Hematopoietic multipotent progenitor cell treated with erythropoietin and hydrocortisone succinate and interleukin-3 and kit ligand, for 17 days (in vitro differentiated cells): ENCODE results near the gene TMPRSS4.

Experiments
- DNase-seq: peaks from one replicate; pipeline ENCODE4 v3.0.0-alpha.2; 2015; ENCODE audit warnings: low spot score

Gene TMPRSS4

DNA sequence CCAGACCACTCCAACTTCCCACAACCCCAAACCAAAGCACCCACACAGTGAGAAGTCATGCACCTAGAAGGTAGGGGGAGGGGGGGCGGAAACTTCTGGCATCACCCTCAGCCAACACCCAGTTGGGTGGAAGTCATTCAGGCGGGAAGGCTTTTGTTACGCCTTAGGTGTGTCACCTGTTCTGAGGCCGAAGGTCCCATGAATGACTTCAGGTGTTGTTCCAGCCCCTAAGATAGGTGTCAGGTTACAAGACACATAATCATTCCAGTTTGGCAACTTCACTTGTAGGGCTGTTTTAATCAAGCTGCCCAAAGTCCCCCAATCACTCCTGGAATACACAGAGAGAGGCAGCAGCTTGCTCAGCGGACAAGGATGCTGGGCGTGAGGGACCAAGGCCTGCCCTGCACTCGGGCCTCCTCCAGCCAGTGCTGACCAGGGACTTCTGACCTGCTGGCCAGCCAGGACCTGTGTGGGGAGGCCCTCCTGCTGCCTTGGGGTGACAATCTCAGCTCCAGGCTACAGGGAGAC lies at the start of gene TMPRSS4:
Gene TMPRSS4, plus strand, starts transcription at position 325 of the 528 bp plus-strand sequence. CDS start 225 bp downstream, outside the sequence.
- DNase-seq = no peak

DNA sequence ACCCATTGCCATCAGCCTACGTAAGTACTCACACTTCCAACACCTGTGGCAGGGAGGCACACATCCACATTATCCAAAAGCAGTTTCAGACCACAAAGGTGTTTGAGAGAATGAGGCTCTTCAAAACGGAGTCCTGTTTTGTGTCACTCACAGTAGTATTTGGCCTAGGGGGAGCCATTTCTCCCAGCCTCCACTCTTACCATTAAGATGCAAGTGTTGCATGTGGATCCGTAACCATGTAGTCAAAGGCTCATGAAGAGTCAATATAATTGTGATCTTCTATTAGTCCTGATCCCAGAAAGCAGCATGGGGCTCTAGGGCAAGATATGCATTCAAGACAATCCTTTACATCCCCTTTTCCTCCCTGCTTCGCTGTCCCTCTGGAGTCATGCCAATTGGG lies 49.2 kb upstream of the TMPRSS4 start:
- DNase-seq = no peak

DNA sequence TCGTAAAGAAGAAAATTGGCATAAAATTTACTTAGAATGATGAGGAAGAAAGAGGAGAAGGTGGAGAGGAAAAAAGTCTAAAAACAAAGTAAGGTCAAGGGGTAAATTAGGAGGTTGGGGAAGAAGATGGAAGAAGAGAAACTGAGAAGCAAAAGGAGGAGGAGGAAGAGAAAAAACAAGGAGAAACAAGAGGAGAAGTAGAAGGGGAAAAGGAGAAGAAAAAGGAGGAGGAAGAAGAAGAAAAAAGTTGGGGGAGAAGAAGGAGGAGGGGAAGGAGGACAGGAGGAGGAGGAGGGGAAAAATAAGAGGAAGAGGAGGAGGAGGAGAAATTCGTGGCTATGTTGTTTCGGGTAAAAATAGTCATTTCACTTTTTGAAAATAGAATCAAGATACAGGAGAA lies 48.3 kb upstream of the TMPRSS4 start:
- no peak for DNase-seq

DNA sequence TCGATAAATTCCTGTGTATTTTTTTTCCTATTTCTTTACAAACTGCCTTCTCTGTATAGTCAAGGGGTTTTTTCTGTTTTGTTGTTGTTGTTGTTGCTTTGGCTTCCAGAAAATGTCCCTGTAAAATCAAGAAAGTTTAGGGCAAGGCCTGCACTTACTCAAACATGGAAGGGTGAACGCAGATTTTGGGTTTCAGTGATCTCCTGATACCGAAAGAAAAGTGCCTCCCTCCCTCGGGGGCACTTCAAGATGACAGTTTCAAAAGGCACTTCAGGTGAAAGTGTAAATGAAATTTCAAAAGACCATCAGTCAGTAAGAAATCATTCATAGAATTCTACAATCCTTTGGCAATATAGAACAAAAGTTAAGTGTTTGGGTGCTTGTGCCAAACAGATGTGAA lies 43.4 kb upstream of the TMPRSS4 start:
- no peak for DNase-seq

- no peak for DNase-seq
Observed at GRCh38 chr11:118042141-118042540, 34.7 kb upstream of the TMPRSS4 start.

- DNase-seq = no peak
Observed at GRCh38 chr11:118042796-118043195, 34.1 kb upstream of the TMPRSS4 start.

GRCh38 chr11:118045191-118045590 lies 31.7 kb upstream of the TMPRSS4 start:
- no peak for DNase-seq

DNA sequence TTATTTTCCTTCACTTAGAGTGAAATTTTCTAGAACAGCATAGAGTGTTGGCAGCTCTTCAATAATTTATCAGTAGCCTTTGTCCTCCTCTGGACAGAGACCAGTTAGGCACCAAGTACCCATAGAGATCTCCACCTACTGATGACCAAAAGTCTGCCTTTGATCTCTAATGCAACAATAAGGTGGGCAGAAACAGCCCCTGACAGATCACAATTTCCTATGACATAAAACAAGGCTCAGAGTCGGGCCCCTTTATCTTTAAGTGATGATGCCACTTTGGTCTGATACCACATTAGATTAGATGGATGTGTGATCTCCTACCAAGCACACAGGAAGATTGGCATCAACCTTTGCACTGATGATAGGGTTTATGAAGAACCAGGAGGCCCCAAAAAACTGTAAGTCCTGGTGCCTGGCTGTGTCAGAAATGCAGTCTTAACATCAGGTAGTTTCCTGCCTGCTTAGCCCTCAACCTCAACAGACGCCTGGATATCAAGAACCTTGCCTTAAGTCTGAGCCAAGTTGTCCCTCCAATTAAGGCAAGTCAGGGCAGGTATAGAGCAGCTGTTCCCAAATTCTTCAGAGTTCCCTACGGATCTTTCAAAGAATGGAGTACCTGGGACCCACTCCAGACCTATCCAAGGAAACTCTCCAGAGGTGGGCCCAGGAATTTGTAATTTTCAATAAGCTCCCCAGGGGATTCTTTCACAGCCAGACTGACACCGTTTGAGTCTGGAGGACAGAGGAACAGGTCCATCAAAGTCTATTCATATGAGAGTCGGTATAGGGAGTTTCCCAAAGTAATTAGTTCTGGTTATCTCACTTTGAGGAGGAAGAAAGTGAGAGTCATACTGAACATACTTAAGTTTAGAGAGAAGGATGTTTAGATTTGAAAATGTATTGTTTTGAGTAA lies 30.6 kb upstream of the TMPRSS4 start:
- DNase-seq = no peak

DNA sequence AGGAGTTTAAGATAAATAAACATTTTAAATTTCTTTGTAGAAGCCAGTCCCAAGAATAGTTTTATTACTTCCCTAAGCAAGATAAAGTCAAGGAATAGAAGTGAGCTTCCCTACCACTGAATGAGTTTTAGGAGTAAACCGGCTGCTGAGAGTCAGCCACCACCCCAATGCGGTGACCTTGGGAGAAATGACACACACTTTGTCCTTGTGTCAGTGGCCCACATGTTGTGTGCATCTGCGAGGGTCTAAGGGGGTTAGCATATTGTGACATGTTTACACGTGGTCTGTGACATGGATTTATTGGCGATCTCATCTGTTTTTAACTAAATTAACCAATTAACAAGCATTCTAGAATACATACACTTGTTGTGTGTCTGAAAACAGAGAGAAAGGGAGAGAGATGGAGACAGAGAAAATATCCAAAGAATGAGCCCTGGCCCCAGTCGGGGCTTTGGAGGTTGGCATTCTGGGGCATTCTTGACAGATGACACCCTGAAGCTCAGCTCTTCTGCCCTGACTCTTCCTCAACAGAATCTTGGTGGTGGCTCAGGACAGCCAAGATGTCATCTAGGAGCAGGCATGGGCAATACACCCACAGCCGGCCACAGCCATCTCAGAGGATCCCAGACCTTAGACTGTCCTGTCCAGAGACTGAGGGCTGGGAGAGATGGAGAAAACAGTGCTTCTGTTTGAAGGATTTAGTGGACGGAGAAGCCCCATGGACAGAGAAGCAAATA lies 29.7 kb upstream of the TMPRSS4 start:
- DNase-seq = no peak

GRCh38 chr11:118047749-118048148 lies 29.1 kb upstream of the TMPRSS4 start:
- DNase-seq = no peak

GRCh38 chr11:118048472-118049370 lies 28.2 kb upstream of the TMPRSS4 start:
- DNase-seq = no peak

GRCh38 chr11:118049771-118050170 lies 27.1 kb upstream of the TMPRSS4 start:
- no peak for DNase-seq

DNA sequence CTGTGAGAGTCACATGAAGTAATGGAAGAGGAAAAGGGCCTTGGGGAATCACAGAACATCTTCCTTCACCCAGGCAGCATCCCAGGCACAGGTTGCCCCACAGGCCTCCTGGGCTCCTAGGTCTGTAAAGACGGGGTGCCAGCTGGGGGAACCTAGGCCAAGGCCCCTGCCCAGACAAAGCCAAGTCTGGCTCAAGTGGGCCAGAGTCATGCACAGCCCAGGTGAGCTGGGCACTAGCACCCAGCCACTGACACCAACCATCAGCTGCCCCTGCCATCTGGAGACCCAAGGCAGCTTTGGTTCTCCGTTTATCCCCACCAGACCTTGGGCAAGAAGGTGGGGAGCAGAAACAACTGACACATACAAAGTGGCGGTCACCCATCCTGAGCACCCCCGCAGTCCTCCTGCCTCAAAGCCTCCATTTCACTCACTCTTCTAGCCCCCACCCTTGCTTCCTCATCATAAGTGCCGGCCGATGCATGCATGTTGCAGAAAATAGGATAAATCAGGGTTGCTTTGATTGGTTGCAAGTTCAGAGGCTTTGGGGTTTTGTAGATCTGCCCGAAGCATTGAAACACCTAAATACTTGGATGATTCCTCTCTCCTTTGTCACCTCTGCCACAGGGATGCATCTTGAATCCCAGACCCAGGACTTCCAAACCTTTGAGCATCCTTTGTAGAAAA lies 26.5 kb upstream of the TMPRSS4 start:
- no peak for DNase-seq

DNA sequence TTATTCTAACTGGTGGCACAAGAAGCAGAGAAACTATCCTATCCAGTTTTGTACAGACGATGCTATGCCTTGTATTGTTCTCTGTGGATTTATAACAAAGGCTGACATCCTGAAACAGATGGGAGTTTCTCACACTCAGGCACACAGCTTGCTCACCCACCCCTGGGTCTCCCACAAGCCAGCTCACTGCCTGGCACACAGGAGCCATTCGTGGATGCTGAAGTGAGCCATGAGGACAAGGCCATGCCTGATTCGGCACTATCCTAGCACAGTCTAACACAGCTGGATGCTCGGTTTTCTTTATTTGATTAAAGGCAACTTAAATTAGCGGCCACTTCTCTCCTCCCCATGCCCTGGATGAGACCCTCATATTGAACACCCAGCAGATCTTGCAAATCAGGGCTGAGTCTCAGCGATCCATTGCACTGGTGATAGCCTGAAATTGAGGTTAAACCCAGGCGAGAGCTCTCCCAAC lies 25.7 kb upstream of the TMPRSS4 start:
- DNase-seq = no peak

GRCh38 chr11:118051611-118052461 lies 25.0 kb upstream of the TMPRSS4 start:
- no peak for DNase-seq

GRCh38 chr11:118052581-118053206 lies 24.2 kb upstream of the TMPRSS4 start:
- no peak for DNase-seq

DNA sequence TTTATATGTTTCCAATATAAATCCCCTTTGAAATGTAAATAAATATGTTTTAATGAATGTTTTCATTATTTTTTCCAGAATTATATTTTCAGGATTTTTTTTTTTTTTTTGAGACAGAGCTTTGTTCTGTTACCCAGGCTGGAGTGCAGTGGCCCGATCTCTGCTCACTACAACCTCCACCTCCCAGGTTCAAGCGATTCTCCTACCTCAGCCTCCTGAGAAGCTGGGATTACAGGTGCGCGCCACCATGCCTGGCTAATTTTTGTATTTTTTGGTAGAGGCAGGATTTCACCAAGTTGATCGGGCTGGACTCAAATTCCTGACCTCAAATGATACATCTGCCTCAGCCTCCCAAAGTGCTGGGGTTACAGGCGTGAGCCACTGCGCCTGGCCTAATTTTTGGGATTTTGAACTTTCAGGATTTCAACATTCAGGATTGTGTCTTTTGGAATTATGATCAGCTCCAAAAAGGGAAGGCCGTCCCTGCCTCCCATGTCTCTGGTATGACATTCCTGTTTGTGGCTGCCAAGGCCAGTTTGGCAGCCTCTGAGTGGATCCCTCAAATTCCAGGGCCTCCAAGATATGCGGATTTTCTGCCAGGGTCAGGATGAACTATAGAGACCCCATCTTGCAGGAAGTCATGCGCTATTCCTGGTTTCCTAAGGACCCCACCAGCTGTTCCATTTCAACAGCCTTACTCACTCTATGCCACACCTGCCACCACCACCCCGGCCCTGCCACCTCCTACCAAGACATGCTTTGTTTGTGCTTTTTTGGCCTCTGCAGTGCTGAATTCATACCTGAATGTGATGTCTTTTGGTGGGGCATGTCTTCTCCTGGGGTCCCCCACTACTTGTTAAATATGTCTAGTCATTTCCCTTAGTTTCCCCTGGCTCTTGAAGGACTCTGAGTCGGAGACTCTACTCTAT lies 21.9 kb upstream of the TMPRSS4 start:
- DNase-seq = no peak

DNA sequence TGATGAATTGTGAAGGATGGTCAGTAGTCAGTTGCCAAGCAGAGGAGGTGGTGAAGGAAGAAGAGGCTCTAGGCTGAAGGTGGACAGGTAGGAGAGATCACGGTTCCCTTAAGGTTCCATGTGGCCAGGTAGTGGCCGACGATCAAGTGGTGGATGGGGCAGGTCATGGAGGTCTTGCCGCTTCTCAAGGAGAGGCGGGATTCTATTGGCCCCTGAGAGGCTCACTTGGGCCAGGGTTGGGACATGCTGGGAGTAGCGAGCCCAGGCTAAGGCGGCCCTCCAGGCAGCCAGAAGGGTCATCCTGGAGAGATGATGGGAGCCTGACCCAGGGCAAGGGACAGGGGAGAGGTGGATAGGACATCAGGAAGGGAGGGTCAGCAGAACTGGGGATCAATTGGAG lies 20.9 kb upstream of the TMPRSS4 start:
- no peak for DNase-seq

GRCh38 chr11:118056806-118057205 lies 20.1 kb upstream of the TMPRSS4 start:
- DNase-seq = no peak
